Muscle of leg (tissue), 11 donors: ENCODE results near the gene PSME3. TPM values are rescaled to one million over a fixed set of nuclear protein-coding genes. Genes with fewer than 3 reads are reported as not detected.
"Not testable (repeated sequence)": the region's sequence is repeated elsewhere in the genome, so short reads cannot be mapped to it uniquely, and the experiment has no call there.

Experiments
- DNase-seq: peaks from one replicate; pipeline ENCODE4 v3.0.0; 2013
- H3K27ac ChIP-seq: one replicate; pipeline ENCODE4 v1.5.1; 2013; ENCODE audit warnings: mild to moderate bottlenecking, low read length, control low read depth
- H3K27me3 ChIP-seq: one replicate; pipeline ENCODE4 v1.6.1; 2013; ENCODE audit warnings: low read length; ENCODE audit not compliant: control insufficient read depth, insufficient read depth
- H3K36me3 ChIP-seq: one replicate; pipeline ENCODE4 v1.6.1; 2013; ENCODE audit warnings: low read length; ENCODE audit not compliant: control insufficient read depth, insufficient read depth
- H3K4me1 ChIP-seq: one replicate; pipeline ENCODE4 v1.6.1; 2013; ENCODE audit warnings: low read length; ENCODE audit not compliant: control insufficient read depth, insufficient read depth
- H3K4me3 ChIP-seq: one replicate; pipeline ENCODE4 v1.5.1; 2013; ENCODE audit warnings: low read length, control low read depth
- H3K9me3 ChIP-seq: replicated peaks from 2 replicates; pipeline ENCODE4 v1.6.1; 2013; ENCODE audit warnings: low read depth, low read length; ENCODE audit not compliant: control insufficient read depth
- WGBS: methylation state at CpG from one replicate; pipeline ENCODE4 v1.1.5; 2013; ENCODE audit warnings: missing lambda C conversion rate; ENCODE audit not compliant: insufficient coverage; 5-methylcytosine and 5-hydroxymethylcytosine counted together
- polyA plus RNA-seq, 8 donors: library from polyadenylated mRNA; unstranded; fragments of 120-200 nt; gene quantifications; one replicate each; pipeline versions ENCODE4 v1.2.1 to v1.2.3, GENCODE V29; 2013; ENCODE audit warnings: inconsistent platforms in 1 of 8, low replicate concordance in 1 of 8; ENCODE audit not compliant: insufficient read length in 8 of 8, insufficient read depth in 1 of 8
- total RNA-seq: library from RNA; stranded (reverse); fragments of 120-200 nt; gene quantifications from one replicate; pipeline ENCODE4 v1.2.4, GENCODE V29; 2013

Gene PSME3
- total and polyA plus RNA-seq, 9 donors: 26.1 to 67.9 (median 54.7) TPM

- H3K36me3 ChIP-seq, H3K27ac ChIP-seq, H3K4me3 ChIP-seq, H3K4me1 ChIP-seq, H3K9me3 ChIP-seq, DNase-seq: not testable (repeated sequence)
- H3K27me3 ChIP-seq: peaks cover 12% of the 10 kb centered on the region
- 66% methylated on average over 2 of the region's 12 CpGs for whole genome bisulfite sequencing
Observed at GRCh38 chr17:42873932-42874695, 40.9 kb downstream of the PSME3 start.

GRCh38 chr17:42877037-42877436 lies 43.8 kb downstream of the PSME3 start:
- H3K27me3 ChIP-seq: peaks cover 16% of the 10 kb centered on the region
- WGBS: 94% methylated on average over 6 of the region's 10 CpGs
- no peak overlapping the region for H3K4me3 ChIP-seq
- no peak for DNase-seq
- peaks cover 4% of the 10 kb centered on the region for H3K4me1 ChIP-seq
- H3K36me3 ChIP-seq: no peaks in the 10 kb centered on the region
- no peak overlapping the region for H3K27ac ChIP-seq
- no peaks in the 10 kb centered on the region for H3K9me3 ChIP-seq

- H3K4me1 ChIP-seq: peaks cover 4% of the 10 kb centered on the region
- DNase-seq: peak; percentile 40
- peaks cover 16% of the 10 kb centered on the region for H3K27me3 ChIP-seq
- no peaks in the 10 kb centered on the region for H3K9me3 ChIP-seq
- H3K4me3 ChIP-seq: no peak overlapping the region
- WGBS: 26% methylated on average over 9 of the region's 13 CpGs
- no peak overlapping the region for H3K27ac ChIP-seq
- H3K36me3 ChIP-seq: no peaks in the 10 kb centered on the region
Observed at GRCh38 chr17:42878123-42878880, 45.1 kb downstream of the PSME3 start.

- no peak for DNase-seq
- peaks cover 16% of the 10 kb centered on the region for H3K27me3 ChIP-seq
- no peaks in the 10 kb centered on the region for H3K9me3 ChIP-seq
- H3K36me3 ChIP-seq: no peaks in the 10 kb centered on the region
- H3K4me3 ChIP-seq: no peak overlapping the region
- peaks cover 4% of the 10 kb centered on the region for H3K4me1 ChIP-seq
- 88% methylated on average over 5 of the region's 8 CpGs for WGBS
- H3K27ac ChIP-seq: peak overlapping the region; percentile 37
Observed at GRCh38 chr17:42878924-42879595, 45.9 kb downstream of the PSME3 start.

GRCh38 chr17:42879596-42879985 lies 46.4 kb downstream of the PSME3 start:
- WGBS: 19% methylated on average over 5 of the region's 6 CpGs
- Histone ChIP-seq H3K27me3 (peaks cover 16% of the 10 kb centered on the region), H3K27ac (no peak overlapping the region), H3K4me1 (peaks cover 4% of the 10 kb centered on the region), H3K4me3 (no peak overlapping the region), H3K36me3 (no peaks in the 10 kb centered on the region), H3K9me3 (no peaks in the 10 kb centered on the region)
- DNase-seq: peak; percentile 50

- 72% methylated on average over 3 of the region's 5 CpGs for WGBS
- no peak for DNase-seq
- peaks cover 4% of the 10 kb centered on the region for H3K4me1 ChIP-seq
- no peak overlapping the region for H3K27ac ChIP-seq
- no peaks in the 10 kb centered on the region for H3K9me3 ChIP-seq
- H3K4me3 ChIP-seq: no peak overlapping the region
- no peaks in the 10 kb centered on the region for H3K36me3 ChIP-seq
- peaks cover 16% of the 10 kb centered on the region for H3K27me3 ChIP-seq
Observed at GRCh38 chr17:42880776-42881310, 47.6 kb downstream of the PSME3 start.

GRCh38 chr17:42881706-42882105 lies 48.5 kb downstream of the PSME3 start:
- not testable (repeated sequence) for H3K9me3 ChIP-seq, H3K36me3 ChIP-seq
- 82% methylated on average over 2 of the region's 6 CpGs for WGBS

GRCh38 chr17:42882166-42882565 lies 49.0 kb downstream of the PSME3 start:
- WGBS: 95% methylated on average over 6 of the region's 8 CpGs
- no peak overlapping the region for H3K4me3 ChIP-seq
- H3K36me3 ChIP-seq: no peaks in the 10 kb centered on the region
- H3K4me1 ChIP-seq: peaks cover 7% of the 10 kb centered on the region
- H3K9me3 ChIP-seq: no peaks in the 10 kb centered on the region
- peaks cover 16% of the 10 kb centered on the region for H3K27me3 ChIP-seq
- no peak overlapping the region for H3K27ac ChIP-seq
- DNase-seq: no peak

More at GRCh38 chr17:42881706-42882105, 48.5 kb downstream of the PSME3 start:
- not testable (repeated sequence) for H3K27ac ChIP-seq, H3K4me1 ChIP-seq, H3K4me3 ChIP-seq, DNase-seq
- peaks cover 16% of the 10 kb centered on the region for H3K27me3 ChIP-seq

- Histone ChIP-seq H3K4me3 (no peak overlapping the region), H3K27me3 (peaks cover 4% of the 10 kb centered on the region), H3K36me3 (no peaks in the 10 kb centered on the region), H3K9me3 (no peaks in the 10 kb centered on the region), H3K4me1 (peaks cover 7% of the 10 kb centered on the region), H3K27ac (no peak overlapping the region)
- DNase-seq: no peak
- WGBS: 100% methylated on average over 1 of the region's 7 CpGs
Observed at GRCh38 chr17:42883802-42884558, 50.8 kb downstream of the PSME3 start.
